NCI-H2196 treated with DMSO at 0.1 percent for 48 hours (cell line): Measurements from ENCODE around the gene PABPC1L2B.
"Not testable (repeated sequence)": the region's sequence is repeated elsewhere in the genome, so short reads cannot be mapped to it uniquely, and the experiment has no call there.

Experiments used
- DNase-seq: peaks from one replicate; lab custom pipeline; 2025; ENCODE audit not compliant: unreplicated experiment; lab: John Stamatoyannopoulos, UW

Gene PABPC1L2B

GRCh38 chrX:73002733-73003132, at the start of gene PABPC1L2B:
TSS of gene PABPC1L2B (plus strand) at chrX:73002939. CDS start at chrX:73003643, 704 bp downstream.
- not testable (repeated sequence) for DNase-seq

DNA sequence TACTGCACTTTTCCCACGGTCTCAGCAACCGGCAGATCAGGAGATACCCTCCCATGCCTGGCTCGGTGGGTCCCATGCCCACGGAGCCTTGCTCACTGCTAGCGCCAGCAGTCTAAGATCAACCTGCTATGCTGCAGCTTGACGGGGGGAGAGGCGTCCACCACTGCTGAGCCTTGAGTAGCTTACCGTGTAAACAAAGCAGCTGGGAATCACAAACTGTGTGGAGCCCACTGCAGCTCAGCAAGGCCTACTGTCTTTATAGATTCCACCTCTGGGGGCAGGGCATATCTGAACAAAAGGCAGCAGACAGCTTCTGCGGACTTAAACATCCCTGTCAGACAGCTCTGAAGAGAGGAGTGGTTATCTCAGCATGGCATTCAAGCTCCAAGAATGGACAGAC, 42.8 kb upstream of the PABPC1L2B start:
- DNase-seq = not testable (repeated sequence)

DNA sequence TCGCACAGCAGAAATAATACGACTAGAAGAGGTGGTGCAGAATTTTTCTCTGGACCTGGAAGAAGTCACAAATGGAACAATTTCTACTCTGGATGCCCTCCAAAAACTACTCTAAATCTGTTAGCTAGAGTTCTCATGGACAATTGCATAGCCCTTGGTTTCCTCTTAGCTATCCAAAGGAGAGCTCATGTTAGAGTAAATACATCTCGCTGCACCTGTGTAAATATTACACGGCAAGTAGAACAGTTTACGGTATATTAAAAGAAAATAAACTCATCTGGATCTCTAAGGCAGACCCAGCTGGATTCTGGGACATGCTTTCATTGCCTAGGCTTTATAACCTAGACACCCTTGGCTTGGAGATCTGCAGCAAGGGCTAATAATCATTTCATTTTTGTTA, 30.9 kb upstream of the PABPC1L2B start:
- DNase-seq = not testable (repeated sequence)

DNA sequence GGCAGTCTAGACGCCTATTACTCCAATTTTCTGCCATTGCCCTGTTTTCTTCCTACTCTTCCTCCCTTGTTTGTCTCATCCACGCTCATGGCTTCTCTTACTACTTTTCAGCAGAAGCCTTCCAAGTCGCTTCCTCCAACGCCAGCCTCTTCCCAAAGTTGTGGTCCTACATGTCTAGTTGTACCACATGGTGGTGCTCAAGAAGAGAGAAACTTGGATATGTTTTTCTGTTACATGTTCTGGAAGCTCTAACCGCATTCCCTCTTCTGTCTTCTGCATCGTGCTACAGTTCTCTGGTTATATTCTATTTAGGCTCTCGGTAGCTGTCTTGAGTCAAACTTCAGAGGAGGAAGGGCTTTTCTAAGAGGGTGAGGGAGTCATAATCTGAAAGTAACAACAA, 27.9 kb upstream of the PABPC1L2B start:
- DNase-seq = not testable (repeated sequence)

DNA sequence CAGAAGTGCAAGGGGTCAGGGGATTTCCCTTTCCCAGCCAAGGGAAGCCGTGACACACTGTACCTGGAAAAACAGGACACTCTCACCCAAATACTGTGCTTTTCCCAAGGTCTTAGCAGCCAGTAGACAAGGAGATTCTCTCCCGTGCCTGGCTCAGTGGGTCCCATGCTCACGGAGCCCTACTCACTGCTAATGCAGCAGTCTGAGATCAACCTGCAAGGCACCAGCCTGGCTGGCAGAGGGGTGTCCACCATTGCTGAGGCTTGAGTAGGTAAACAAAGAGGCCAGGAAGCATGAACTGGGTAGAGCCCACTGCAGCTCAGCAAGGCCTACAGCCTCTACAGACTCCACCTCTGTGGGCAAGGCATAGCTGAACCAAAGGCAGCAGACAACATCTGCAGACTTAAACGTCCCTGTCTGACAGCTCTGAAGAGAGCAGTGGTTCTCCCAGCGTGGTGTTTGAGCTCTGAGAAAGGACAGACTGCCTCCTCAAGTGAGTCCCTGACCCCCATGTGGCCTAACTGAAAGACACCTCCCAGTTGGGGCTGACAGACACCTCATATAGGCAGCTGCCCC, 21.8 kb upstream of the PABPC1L2B start:
- DNase-seq = not testable (repeated sequence)

- DNase-seq = not testable (repeated sequence)
These were observed 1.3 kb downstream of the PABPC1L2B start for GRCh38 chrX:73004032-73004431.

- no peak for DNase-seq
These were observed 18.8 kb downstream of the PABPC1L2B start for GRCh38 chrX:73021361-73022092.

- not testable (repeated sequence) for DNase-seq
These were observed 19.3 kb downstream of the PABPC1L2B start for GRCh38 chrX:73022093-73022445.

GRCh38 chrX:73028876-73029275, 26.1 kb downstream of the PABPC1L2B start:
- DNase-seq = no peak
